HG03432 (cell line): ENCODE data around the gene TH.

Experiments
- ATAC-seq: cut with Tn5 transposase; IDR thresholded peaks from one replicate; pipeline ENCODE4 v1.9.1; 2021; ENCODE audit warnings: mild to moderate bottlenecking, moderate library complexity; ENCODE audit not compliant: unreplicated experiment

TH gene

GRCh38 chr11:2209370-2209801 lies 37.8 kb upstream of the TH start:
- no peak for ATAC-seq

GRCh38 chr11:2208691-2209369 lies 37.2 kb upstream of the TH start:
- ATAC-seq = no peak

- ATAC-seq = no peak
Measured at GRCh38 chr11:2207773-2208621, 36.4 kb upstream of the TH start.

GRCh38 chr11:2207212-2207611 lies 35.6 kb upstream of the TH start:
- no peak for ATAC-seq

DNA sequence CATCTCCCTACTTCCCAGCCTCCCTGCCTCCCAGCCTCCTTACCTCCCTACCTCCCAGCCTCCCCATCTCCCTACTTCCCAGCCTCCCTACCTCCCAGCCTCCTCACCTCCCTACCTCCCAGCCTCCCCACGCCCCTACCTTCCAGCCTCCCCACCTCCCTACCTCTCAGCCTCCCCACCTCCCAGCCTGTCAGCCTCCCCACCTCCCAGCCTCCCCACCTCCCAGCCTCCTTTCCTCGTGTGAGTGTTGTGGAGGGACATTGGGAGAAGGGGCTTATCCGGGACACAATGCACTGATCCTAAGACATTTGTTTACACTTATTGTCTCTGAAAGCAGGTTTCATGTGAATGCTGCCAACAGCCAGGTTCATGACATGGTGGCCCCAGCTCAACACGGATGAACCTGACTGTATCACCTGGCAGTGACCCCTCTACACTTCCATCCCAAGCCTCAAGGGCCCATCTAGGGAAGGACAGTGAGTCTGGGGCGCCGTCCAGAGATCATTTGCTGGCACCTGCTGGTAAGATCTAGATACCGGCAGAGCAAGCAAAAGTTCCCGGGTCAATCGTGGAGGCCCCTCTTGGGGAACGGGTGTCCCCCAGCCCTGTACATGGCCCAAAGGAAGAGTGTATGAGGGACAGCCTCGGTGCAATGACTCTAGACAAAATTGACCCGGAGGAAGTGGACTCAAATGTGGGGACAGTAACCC lies 34.5 kb upstream of the TH start:
- no peak for ATAC-seq

GRCh38 chr11:2205214-2205720 lies 33.7 kb upstream of the TH start:
- ATAC-seq = no peak

DNA sequence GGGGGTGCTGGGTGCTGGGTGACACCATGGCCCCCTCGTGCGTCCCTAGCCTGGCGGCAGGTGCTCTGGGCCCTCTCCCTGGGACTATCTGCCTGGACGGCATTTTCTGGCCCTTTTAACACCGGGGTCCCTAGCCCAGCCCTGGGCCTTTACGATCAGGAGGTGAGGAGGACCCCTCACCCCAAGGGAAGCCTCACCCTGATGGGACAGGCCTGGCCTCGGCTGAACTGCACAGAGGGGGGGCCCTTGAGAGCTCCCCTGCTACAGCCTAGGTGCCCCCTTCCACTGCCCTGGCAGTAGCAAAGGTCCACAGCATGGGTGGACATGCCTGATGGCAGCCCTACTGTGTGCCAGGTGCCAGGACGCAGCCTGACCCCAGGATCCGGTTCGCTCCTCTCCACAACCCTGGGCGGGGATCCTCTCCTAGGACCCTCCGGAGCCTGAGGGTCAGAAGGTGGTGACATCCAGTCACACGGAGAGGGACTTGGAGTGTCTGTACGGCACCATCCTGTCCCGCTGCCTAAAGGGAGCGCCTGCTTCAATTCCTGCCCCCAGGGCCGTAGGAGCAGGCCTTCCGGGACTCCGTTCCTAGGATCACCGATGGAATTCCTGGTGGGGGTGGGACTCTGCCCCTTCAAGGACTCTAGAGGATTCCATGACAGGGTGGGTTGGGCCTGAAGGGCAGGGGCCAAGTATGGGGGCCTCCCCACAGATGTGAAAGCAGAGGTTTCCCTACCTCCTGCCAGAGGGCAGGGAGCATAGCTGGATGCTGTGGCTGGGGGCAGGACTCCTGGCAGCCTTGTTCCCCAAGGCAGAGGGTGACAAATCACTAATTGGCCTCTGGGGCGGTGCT lies 33.0 kb upstream of the TH start:
- no peak for ATAC-seq

DNA sequence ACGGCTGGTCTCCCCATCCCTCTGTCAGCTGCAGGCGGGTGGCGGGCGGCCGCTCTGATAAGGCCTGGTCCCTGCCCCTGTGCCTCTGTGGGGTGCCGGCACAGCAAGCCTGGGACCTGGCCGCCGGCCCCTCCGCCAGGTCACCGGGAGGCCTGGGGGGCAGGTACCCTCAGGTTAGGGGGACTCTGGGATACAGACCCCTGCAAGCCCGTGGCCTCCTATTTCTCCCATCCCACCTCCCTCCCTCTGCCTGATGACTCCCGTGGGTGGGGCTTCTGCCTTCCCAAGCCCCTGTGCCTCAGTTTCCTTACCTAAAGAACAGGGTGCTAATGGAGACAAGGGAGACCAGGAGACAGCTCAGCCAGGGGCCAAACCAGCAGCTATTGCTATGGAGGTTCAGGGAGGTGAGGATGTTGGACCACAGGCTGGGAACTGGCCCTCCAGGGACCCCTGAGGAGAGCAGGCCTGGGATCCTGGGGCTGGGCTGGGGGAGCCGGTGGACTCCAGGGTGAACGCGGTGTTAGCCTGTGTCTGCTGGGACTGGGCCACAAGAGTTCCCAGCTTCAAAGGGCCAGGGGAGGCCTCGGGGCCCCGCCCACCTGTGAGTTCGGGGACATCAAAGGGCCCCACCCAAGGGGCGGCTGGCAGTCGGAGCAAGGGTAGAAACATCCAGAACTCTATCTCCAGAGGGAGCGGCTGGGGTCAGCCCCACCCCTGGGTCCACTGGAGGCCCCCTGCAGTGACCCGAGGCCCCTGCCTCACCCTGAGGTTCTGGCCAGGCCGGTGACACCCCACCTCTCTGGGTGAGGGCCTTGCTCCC lies 32.0 kb upstream of the TH start:
- no peak for ATAC-seq

DNA sequence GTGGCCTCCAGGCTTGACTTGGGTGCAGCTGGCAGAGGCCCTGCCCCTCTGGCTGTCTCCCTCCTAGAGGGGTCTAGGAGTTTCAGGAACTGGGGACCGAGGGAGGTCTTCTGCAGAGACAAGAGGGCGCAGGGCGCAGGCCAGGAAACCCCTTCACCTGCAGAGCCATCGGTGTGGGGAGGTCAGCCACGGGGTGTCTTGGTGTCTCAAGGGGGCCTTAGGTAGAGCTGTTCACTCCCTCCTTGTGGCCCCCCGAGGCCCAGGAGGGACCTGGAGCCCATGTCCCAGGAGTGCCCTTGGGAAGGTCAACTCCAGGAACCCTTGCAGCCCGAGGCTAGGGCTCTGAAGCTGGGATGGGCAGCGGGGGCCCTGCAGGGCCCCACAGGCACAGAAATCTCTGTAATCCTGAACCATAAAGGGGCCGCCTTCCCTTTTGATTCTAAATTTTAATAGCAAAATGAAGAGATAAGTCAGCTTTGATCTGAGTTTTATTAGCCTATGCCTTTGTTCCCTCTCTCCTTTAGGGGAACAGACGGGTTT lies 31.4 kb upstream of the TH start:
- no peak for ATAC-seq

- no peak for ATAC-seq
Measured at GRCh38 chr11:2202071-2202899, 30.7 kb upstream of the TH start.

GRCh38 chr11:2201542-2201941 lies 29.9 kb upstream of the TH start:
- ATAC-seq = no peak

DNA sequence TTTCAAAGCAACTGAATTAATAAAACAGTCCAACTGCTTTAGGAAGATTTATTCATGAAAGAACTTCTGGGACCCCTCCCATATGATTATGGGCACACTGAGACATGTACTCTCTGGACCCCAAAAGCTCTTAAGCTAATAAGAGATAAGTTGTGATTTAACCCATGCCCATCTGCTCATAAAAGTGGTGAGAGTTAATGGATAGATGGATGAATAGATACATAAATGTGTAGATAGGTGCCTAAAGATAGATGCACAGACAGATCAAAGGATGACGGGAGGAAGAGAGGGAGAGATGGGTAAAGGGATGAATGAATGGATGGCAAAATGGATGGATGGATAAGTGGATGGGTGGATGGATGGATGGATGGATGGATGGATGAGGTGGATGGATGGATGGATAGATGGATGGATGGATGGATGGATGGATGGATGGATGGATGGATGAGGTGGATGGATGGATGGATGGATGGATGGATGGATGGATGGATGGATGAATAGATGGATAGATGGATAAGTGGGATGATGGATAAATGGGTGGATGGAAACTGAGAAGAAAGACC lies 29.4 kb upstream of the TH start:
- ATAC-seq = no peak

DNA sequence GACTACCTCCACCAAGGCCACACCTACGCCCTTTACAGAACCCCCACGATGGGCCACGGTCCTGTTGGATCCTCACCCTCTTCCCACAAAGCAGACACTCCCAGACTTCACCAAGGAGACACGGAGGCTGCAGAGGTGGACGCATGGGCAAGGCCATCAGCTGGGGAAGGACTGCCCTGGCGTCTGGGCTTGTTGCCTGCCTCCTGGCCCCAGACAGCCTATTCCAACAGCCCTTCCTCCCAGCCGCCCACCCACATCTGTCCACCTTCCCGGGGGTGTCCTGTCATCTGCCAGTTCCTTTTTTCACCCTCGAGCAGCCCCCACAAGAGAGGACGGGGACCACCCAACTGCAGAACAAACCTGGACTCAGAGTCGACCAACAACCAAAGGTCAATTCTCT lies 28.9 kb upstream of the TH start:
- ATAC-seq = no peak

- ATAC-seq = no peak
Measured at GRCh38 chr11:2199466-2200341, 28.1 kb upstream of the TH start.

DNA sequence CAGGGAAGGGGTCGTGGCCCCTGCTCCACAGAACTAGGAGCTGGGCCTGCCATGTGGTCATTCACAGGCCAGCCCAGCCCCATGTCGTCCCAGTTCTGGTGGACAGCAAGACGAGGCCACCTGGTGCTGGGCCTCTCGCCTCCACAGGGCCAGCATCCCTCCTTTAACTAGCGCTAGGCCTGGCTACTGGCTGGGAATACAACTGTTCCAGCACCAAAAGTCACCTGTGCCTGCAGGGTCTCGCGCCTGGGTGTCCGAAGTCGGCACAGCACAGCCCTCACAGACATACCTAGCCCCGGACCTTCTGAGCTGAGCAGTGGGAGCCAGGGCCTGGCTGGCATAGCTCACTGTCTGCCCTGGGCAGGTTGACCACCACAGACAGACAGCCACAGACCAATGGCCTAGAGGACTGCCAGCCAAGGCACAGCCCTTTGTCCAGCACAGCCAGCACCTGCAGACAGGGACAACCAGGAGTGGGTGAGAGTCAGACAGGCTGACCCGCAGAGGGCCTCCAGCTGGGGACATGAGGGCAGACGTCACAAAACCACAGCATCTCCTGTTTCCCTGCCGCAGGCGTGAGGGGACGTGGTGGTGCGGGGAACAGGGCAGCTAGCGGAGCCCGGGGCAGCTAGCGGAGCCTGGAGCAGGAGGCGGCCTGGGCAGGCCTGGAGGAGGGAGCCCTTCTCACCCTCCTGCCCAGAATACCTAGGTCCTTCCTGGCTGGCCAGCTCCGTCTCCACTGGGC lies 27.2 kb upstream of the TH start:
- ATAC-seq = no peak

DNA sequence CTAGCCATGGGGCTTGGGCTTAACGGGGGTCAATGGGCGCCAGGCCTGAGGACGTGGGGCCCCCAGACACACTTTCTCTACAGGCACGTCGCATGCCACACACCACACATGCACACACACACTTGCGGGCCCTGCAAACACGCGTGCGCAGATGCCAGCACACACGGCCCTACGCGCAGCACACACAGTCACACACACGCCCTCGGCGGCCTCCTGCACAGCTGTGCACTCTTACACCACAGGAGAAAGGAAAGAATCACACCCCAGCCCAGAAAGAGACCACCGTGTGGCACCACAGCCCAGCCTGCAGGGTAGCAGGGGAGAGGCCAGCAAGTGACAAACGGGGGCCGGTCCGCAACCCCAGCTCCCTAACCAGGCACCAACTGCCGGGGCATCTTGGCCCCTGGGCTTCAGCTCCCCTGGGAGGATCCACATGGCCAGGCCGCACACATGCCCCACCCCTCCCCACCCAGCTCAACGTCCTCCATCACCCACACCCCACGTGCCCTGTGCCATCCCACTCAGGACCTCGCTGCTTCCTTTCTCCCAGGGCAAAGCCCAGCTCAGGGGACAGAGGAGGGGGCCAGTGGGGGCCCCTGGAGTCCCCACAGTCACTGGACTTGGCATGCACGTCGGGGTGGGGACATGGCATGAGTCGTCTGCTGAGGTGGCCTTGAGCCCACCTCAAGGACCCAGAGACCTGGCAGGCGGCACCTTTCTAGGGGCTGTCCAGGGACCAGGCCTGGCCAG lies 26.3 kb upstream of the TH start:
- no peak for ATAC-seq
